Jurkat, Clone E6-1 (cell line): ENCODE data around the gene COQ4.
A peak's percentile ranks its signal among the peaks of the same experiment; 100 is the strongest.

ENCODE experiments used
- DNase-seq: peaks from one replicate; pipeline ENCODE4 v3.0.0-alpha.2; 2011; ENCODE audit warnings: low read depth, low spot score
- H3K4me3 ChIP-seq: 2 replicates; pipeline ENCODE4 v1.5.1; 2011; ENCODE audit warnings: mild to moderate bottlenecking, low read length, control low read depth, moderate library complexity

The COQ4 gene

DNA sequence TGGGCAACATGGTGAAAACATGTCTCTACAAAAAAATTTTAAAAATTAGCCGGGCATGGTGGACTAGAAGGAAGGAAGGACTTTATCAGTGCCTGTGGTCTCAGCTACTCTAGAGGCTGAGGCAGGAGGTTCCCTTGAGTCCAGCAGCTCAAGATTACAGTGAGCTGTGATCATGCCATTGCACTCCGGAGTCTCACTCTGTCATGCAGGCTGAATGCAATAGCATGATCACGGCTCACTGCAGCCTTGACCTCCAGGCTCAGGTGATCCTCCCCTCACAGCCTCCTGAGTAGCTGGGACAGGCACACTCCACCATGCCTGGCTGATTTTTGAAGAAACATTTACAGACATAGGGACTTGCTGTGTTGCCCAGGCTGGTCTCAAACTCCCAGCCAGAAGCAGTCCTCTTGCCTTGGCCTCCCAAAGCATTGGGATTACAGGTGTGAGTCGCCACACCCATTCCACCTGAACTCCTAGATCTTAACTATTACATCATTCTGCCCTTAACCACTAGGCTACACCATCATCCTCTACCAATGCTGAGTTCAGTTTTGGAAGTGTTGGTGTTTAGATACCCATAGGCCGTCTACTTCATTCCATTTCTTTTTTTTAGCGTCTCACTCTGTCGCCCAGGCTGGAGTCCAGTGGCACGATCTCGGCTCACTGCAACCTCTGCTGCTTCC is 46.5 kb downstream of the COQ4 start:
- DNase-seq, result no peak

DNA sequence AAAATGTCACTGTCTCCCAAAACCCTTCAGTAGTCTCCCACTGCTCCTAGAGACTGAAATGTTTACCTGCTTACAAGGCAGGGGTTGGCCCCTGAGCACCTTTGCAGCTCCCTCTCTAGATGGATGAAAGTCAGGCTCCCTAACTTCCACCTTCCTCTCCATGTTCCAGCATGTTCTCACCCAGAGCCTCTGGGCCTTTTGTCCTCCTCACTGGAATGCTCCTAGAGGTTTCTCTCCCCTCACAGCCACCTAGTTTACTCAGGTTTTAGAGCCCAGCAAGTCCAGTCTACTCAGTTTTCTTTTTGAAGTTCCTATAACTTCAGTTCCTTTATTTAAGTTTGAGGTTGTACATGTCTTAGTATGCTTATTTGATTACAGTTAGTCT is 47.7 kb downstream of the COQ4 start:
- DNase-seq, result no peak
- H3K4me3 ChIP-seq, result peak overlapping the region; percentile 99

More for the DNA sequence above, 46.5 kb downstream of the COQ4 start:
- no peak overlapping the region for H3K4me3 ChIP-seq

- peak; percentile 87 for DNase-seq
- peak within 1 kb of the TSS; percentile 99 for H3K4me3 ChIP-seq
These were observed 48.4 kb downstream of the COQ4 start, which contains the start of gene URM1 for GRCh38 chr9:128370752-128371629. Gene URM1, plus strand, starts transcription at chr9:128371374. Its CDS starts 7 bp downstream, at chr9:128371381.

DNA sequence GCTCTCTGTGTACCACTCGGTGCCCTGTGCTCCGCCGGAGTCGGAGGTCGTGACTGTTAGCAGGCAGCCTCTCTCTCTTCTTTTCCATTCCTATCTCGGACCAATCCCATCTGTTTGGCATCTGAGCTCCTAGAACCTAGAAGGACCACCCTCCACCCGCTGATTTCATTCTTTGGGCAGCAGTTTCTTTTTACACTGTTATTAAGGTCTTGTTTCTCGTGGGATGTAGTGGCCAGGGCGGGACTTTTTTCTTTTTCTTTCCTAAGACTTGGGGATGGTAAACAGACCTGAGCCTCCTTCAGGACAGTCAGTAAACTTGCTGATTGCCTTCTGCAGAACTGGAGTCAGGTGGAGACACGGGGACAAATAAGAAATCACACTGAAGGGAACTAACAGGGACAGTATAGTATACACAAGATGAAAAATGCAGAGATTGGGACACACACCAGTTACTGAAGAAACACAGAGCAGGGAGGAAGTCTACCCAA is 49.0 kb downstream of the COQ4 start:
- no peak for DNase-seq
- peak overlapping the region; percentile 99 for H3K4me3 ChIP-seq

GRCh38 chr9:128372188-128372641 is 49.6 kb downstream of the COQ4 start:
- peak overlapping the region; percentile 99 for H3K4me3 ChIP-seq

DNA sequence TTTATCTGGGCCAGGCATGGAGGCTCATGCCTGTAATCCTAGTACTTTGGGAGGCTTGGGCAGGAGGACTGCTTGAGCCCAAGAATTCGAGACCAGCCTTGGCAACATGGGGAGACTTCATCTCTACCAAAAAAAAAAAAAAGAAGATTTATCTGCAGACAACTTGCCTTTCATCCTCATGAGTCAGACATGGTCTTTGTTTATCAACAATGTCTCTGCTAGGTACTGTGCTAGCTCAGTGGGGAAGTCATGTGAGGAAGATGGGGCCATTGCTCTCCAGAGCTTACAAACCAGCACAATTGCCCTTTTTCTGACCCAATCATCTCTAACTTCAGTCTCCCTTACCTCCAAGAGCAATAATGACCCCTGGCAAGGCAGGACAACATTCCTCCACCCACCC is 50.1 kb downstream of the COQ4 start:
- H3K4me3 ChIP-seq, result peak overlapping the region; percentile 99; the same call in 1 of the 2 replicates
- no peak for DNase-seq

More at GRCh38 chr9:128372188-128372641, 49.6 kb downstream of the COQ4 start:
- DNase-seq, result no peak

DNA sequence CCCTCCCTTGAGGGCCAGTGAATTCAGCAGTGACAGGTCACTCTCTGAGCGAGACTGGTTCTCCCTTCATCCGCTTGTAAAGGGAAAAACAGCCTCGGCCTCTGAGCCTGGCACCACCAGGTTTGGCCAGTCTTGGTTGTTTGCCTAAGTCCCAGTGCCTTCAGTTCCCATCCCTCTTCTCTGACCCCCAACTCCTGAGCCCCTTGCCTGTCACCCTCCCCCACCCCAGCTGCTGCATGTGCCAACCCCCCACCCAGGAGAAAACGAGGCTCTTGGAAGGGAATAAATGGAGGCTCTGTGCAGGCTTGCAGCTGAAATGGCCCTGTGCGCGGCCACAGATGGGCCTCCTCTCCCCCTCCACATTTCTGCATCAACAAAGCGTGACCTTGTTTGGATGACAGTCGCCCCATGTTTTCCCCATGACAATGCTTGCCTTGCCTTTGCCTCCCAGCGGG is 51.6 kb downstream of the COQ4 start:
- DNase-seq, result no peak
- no peak overlapping the region for H3K4me3 ChIP-seq

GRCh38 chr9:128375865-128376264 is 53.2 kb downstream of the COQ4 start:
- no peak for DNase-seq
- no peak overlapping the region for H3K4me3 ChIP-seq

DNA sequence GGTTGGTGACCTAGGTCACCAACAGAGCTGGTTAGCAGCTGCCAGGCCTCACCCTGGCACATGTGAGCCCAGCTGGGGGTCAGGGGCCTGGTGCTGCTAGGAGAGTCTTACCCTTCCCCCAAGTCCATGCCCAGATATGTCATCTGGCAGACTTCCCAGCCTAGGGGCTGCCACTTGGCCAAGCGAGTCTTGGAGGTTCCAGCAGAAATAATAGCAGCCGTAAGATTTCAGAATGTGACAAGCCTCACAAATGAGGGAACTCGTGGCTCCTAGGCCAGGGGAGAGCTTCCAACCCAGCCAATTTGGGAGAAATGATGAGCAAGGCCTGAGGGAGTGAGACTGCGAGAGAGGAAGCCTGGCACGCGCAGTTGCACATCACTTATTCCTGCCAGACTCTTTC is 59.6 kb downstream of the COQ4 start:
- no peak for DNase-seq
- no peak overlapping the region for H3K4me3 ChIP-seq

DNA sequence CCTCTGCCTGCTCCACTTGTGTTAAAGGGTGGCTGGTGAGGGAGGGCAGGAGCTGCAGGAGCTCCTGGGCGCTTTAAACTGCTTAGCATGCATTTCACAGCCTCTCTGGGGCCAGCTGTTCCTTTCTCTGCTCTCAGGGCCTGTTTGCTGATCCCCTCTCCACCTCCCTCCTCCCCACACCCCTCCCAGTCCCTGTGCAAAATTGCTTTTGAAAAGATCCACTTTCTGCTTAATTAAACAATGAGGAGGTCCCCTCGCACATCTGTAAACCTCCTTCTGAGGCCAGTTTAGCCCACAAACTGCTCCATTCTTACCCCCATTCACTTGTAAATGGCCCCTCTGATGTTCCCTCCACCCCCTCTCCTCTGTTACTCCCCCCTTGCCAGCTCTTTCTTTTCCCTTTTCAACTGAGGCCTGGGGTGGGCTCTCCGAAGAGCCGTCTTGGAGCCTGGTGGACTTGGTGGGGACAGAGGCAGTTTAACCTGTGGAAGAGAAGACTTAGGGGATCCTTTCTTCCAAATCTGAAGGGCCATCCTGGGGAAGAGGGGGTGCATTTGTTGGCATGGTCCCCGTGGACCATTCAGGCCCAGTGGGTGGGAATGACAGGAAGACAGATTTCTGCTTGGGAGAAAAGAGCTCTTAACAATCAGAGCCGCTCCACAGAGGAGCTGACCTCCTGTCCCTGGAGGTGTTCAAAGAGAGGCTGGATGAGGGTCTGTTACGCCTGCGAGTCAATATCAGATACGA is 60.5 kb downstream of the COQ4 start:
- H3K4me3 ChIP-seq, result no peak overlapping the region
- no peak for DNase-seq
